Measurements from ENCODE around the gene GALNTL6. TPM values are rescaled to one million over a fixed set of nuclear protein-coding genes. Genes with fewer than 3 reads are reported as not detected.

The GALNTL6 gene
- total RNA-seq, 4 donors from 2014 or later, result not detected

DNA sequence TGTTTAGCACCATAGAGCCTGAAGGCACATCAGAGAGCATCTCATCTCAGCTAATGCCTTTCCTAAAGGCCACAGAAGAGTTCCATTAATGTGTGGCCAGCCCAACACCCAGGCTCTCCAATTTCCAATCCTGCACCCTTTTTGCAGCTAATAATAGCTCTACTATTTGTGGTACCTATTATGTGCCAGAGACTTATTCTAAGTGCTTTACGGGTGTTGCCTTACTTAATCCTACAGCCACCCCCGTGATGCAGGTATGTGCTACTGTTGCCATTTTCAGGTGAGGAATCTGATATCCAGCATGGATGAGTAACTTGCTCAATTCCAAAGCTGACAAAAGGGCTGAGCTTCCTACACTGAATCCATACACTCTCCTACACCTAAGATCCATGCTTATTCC lies 1137.8 kb downstream of the GALNTL6 start:
- TF ChIP-seq, protein P1, sequence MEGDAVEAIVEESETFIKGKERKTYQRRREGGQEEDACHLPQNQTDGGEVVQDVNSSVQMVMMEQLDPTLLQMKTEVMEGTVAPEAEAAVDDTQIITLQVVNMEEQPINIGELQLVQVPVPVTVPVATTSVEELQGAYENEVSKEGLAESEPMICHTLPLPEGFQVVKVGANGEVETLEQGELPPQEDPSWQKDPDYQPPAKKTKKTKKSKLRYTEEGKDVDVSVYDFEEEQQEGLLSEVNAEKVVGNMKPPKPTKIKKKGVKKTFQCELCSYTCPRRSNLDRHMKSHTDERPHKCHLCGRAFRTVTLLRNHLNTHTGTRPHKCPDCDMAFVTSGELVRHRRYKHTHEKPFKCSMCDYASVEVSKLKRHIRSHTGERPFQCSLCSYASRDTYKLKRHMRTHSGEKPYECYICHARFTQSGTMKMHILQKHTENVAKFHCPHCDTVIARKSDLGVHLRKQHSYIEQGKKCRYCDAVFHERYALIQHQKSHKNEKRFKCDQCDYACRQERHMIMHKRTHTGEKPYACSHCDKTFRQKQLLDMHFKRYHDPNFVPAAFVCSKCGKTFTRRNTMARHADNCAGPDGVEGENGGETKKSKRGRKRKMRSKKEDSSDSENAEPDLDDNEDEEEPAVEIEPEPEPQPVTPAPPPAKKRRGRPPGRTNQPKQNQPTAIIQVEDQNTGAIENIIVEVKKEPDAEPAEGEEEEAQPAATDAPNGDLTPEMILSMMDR (IDR thresholded peaks at IDR 0.05; ENCODE audit: low read depth), result no peak

DNA sequence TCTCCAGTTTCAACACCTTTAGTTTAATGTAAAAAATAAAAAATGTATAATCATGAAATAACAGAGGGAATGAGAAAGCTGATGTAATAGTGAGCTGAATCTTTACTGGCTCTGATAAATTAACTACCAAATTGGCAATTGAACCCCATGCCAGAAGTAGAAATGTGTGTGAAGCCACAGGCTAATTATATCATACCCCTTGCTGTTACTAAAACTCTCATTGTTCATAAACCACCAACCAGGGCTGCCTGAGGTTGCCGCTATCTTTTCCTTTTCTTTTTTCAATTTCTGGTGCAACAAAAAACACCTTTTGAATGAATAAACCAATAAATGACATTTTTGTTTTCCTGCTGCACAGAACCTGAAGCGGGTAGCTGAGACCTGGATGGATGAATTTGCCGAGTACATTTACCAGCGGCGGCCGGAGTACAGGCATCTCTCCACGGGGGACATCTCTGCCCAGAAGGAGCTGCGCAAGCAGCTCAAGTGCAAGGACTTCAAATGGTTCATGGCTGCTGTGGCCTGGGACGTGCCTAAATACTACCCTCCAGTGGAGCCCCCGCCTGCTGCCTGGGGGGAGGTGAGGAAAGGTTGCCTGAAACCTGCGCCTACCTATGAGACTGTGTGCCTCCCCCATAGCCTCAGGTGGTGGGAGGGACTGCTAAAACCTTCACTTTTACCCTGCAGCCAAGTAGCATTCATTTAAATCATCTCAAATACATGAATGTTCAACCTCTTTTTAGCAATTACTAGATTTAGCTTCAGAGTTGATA lies 1138.7 kb downstream of the GALNTL6 start:
- TF ChIP-seq, protein P1 (IDR thresholded peaks at IDR 0.05; ENCODE audit: low read depth), result no peak

DNA sequence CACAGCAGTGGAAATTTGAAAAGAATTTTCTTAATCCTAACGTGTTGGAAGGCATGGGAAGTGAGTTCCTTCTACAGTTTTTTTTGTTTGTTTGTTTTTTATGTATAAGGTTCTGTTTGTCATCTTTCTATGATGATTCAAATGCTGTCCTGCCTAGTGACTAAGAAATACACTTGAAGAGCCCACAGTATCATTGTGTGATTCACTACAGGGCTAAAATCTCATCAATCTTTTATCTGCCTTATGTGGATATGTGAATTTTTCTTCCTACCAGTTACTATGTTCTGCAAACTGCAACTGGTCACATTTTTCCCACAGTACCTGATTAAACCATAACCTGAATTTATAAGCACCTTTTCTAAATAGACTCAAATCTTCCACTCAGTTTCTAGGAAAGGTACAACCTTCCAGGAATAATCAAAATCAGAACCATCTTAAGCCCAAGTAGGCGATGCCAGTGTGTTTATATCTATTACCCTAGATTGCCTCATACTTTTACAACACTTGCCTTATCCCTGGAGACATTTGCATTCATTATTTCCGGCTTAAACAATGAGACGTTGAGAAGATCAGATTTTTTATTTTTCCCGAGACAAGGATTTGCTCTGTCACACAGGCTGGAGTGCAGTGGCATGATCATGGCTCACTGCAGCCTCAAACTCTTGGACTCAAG lies 1140.8 kb downstream of the GALNTL6 start:
- TF ChIP-seq, protein P1 (IDR thresholded peaks at IDR 0.05; ENCODE audit: low read depth), result no peak

DNA sequence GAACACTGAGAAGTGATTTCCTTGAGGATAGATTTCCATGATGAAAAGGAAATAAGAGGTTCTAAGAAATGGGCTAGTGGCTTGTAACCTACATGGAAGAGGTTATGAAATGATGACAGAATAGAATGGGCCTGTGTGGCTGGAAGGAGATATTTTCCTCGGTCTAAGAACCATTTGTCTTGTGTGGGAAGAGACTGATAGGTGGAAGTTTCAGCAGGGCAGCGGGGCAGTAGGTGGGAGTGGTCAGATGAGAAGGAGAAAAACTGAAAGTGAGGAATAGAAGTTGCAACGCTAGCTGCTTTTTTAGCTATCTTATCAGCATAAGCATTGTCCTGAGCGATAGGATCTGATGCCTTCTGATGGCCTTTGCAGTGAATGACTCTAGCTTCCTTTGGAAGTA lies 1144.0 kb downstream of the GALNTL6 start:
- TF ChIP-seq, protein P1 (IDR thresholded peaks at IDR 0.05; ENCODE audit: low read depth), result no peak

DNA sequence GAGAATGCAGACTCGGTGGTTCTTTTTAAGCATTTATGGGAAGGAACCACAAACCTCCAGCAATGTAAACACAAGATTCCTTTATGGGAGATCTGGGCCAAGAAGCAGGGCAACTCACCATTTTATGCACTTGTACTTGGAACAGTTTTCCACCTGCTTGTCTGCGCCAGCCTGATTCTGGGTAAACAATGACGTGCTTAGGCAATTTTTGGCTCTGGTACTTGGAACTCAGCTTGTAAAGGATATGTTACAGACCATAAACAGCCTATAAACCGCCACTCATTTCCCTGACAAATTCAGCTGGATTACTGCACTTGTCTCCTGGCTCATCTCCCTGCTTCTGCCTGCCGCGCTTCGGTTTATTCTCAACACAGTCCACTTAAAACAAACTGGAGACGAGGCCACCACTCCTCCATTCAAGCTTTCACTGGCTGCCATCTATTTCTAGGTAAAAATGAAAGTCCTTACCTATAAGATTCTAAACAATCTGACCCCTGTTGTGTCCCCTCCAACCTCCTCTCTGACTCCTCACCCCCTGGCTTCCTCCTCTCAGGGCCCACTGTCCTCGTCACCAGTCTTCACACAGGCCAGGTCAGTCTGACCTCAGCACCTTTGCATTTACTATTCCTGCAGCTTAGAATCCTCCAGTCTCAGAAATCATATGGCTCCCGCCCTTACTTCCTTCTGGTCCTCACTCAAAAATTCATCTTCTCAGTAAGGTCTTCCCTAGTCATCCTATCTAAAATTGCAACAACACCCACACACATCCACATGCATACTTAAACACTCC lies 1149.6 kb downstream of the GALNTL6 start:
- TF ChIP-seq, protein P1 (IDR thresholded peaks at IDR 0.05; ENCODE audit: low read depth), result no peak

DNA sequence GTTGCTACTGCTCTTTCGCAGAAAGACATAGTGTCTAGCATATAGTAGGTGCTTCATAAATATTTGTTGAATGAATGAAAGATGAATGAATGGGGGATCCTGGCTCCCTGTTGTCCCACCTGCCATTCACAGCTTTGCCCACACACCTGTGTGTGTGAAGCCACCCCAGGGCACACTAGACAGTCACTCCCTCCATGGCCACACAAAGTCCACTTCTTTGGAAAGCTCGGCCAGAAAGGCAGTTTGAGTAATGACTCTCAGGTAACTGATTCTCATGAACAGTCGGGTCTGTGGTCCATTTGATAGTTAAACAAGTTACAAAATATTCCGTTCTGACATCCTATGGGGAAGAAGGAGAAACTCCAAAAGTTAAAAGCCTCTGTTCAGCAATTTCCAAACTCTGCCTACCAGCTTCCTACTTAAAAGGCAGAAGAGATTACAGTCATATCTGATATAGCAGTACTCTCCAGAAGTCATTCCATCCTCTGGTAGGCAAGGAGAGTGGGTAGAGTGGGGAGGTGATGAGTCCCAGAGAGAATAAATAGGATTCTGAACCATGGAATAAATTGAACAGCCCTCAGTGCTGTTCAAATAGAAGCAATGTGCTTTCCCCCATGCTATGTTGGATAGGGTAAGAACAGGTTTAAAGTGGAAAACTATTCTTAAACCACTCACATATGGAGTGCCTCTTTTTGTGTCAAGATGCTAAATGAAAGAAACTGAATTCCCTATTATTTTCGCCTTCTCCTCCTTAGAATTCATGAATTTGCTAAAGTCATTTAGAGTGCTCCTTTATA lies 1150.5 kb downstream of the GALNTL6 start:
- TF ChIP-seq, protein P1 (IDR thresholded peaks at IDR 0.05; ENCODE audit: low read depth), result no peak
